ENCODE results near the gene COPS2.

GRCh38 chr15:49122541-49123062, 32.8 kb downstream of the COPS2 start:
- TF ChIP-seq CTCF (IDR thresholded peaks at IDR 0.05) (no peak), POLR2A (IDR thresholded peaks at IDR 0.05) (no peak)

All from right lobe of liver (tissue), 4 donors.